ENCODE measurements around the gene DCHS1. TPM values are rescaled to one million over a fixed set of nuclear protein-coding genes. Genes with fewer than 3 reads are reported as not detected.

Gene DCHS1
- total and polyA plus RNA-seq, 10 of the 15 experiments (the other 5 are each of a cell fraction or from before 2014, with no cell fraction given), result 0.02 to 0.64 (median 0.18) TPM; not detected in 1

DNA sequence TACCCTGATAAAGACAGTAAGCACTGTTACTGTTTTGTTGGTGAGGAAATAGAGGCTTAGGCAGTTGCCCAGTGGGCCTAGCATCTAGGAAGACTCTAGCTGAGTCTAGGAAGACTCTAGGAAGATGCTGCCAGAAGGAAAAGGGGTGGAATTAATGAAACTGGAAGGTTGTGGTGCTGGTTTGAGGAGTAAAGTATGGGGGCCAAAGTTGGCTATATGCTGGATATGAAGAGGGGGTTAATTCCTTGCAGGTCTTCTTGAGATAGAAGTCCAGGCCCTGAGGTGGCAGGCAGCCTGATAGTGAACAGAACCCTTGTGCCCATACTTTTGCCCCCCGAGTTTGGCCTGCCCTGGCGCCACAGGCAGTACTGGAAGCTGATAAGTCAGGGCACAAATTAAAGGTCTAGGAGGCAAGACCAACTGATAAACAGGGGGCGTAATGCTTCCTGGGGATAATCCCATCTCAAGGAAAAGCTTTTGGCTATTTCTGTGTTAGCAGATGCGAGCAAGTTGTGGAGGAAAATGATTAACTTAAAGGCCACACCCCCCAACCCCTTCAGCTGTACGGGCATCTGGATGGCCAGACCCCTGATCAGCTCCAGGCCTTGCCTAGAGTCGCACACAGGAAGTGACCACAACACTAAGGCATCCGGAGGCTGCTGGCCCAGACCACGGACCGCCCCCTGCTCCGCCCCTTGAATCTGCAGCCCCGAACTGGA is 49.0 kb downstream of the DCHS1 start:
- intact Hi-C loops (cut with micrococcal nuclease; ENCODE audit: unreplicated experiment) (loop anchor here (2.0 to 10.0 kb wide), 2 partner anchors 126 to 222 kb away; partner anchors contain the start of genes ARFIP2 and TIMM10B), in situ Hi-C loops (cut with MboI) (loop anchor here (5.0 kb wide), 1 partner anchor 124 kb away; the partner anchor contains the start of genes ARFIP2 and TIMM10B)
- Histone ChIP-seq H3K4me3 (peak overlapping the region; percentile 96), H3K4me2 (ENCODE audit: control insufficient read depth, insufficient read depth) (peak overlapping the region; percentile 98), H3K4me1 (ENCODE audit: control insufficient read depth, insufficient read depth, low read length) (peaks cover 32% of the 10 kb centered on the region), H3K79me2 (ENCODE audit: control insufficient read depth, insufficient read depth, low read length) (peaks cover 76% of the 10 kb centered on the region), H3K9ac (ENCODE audit: control insufficient read depth, insufficient read depth, low read length) (peak overlapping the region; percentile 65), H3K36me3 (ENCODE audit: control insufficient read depth in 2 of 2, insufficient read depth in 2 of 2, low read length in 1 of 2) (peaks cover 23 to 29% of the 10 kb centered on the region in 2 experiments), H2AFZ (ENCODE audit: control insufficient read depth, low read depth, low read length) (no peak overlapping the region), H4K20me1 (ENCODE audit: control insufficient read depth, insufficient read depth) (no peaks in the 10 kb centered on the region), H3K27ac (ENCODE audit: control insufficient read depth, insufficient read depth) (peak overlapping the region; percentile 88), H3K9me3 (replicated peaks; ENCODE audit: control insufficient read depth, insufficient read depth, low read length) (no peaks in the 10 kb centered on the region), H3K27me3 (replicated peaks in 1 of 2; ENCODE audit: control insufficient read depth in 2 of 2, insufficient read depth in 2 of 2, low read length in 1 of 2) (no peaks in the 10 kb centered on the region)
- CTCF ChIA-PET, result interaction anchor here (0.9 to 3.6 kb wide), 6 partner anchors 12 to 227 kb away, joined by 3 to 26 read pairs (median 5); partner anchors contain the start of genes MRPL17 and TPP1
- DNase-seq (ENCODE audit: low read depth, low spot score) (no peak), FAIRE-seq (peak; percentile 83), ATAC-seq (peak; percentile 79)
- RAD21 ChIA-PET (ENCODE audit: unreplicated experiment), result interaction anchor here (0.8 to 3.0 kb wide), 9 partner anchors 11 to 139 kb away, joined by 3 to 23 read pairs (median 5); partner anchors contain the start of genes MRPL17 and TPP1
- SMC1A ChIA-PET (ENCODE audit: uncharacterized antibody, unreplicated experiment), result interaction anchor here (1.2 to 6.2 kb wide), 5 partner anchors 11 to 139 kb away, joined by 3 to 57 read pairs (median 6); partner anchors contain the start of genes MRPL17 and TPP1
- no TSS peak for BruUV-seq (replicated peaks)
- WGBS (ENCODE audit: insufficient coverage, insufficient replicate concordance, low lambda C conversion rate, missing lambda C conversion rate), result 4% methylated on average over 11 of the region's 11 CpGs
- POLR2A ChIA-PET, result interaction anchor here (0.5 to 7.2 kb wide), 12 partner anchors 10 to 372 kb away, joined by 3 to 85 read pairs (median 3); partner anchors contain the start of genes ARFIP2, FHIP1B, MRPL17 and TIMM10B
- TF ChIP-seq PAX5 (IDR thresholded peaks at IDR 0.05; ENCODE audit: borderline replicate concordance, low read depth, low read length) (0 out of 2 replicates have a peak, but pooled peaks have one; percentile 60), CREB1 (IDR thresholded peaks at IDR 0.05; ENCODE audit: low read depth) (0 out of 2 replicates have a peak, but pooled peaks have one; percentile 37), IKZF1 (conservative IDR thresholded peaks at IDR 0.05) (peak; percentile 27; the same call in 1 of the 2 replicates), USF2 (IDR thresholded peaks at IDR 0.05; ENCODE audit: borderline replicate concordance, low read depth, low read length) (no peak), GABPA (IDR thresholded peaks at IDR 0.05; ENCODE audit: low read depth) (0 out of 2 replicates have a peak, but pooled peaks have one; percentile 38), ZBED1 (IDR thresholded peaks at IDR 0.05; ENCODE audit: borderline replicate concordance) (no peak), EED (IDR thresholded peaks at IDR 0.05; ENCODE audit: low read depth) (0 out of 2 replicates have a peak, but pooled peaks have one; percentile 16), NR2F1 (conservative IDR thresholded peaks at IDR 0.05) (0 out of 2 replicates have a peak, but pooled peaks have one; percentile 25), TCF12 (IDR thresholded peaks at IDR 0.05; ENCODE audit: low read depth, low read length) (0 out of 2 replicates have a peak, but pooled peaks have one; percentile 21), RAD21 (IDR thresholded peaks at IDR 0.05; ENCODE audit: insufficient read depth, low read depth, low read length) (no peak), POU2F2 (IDR thresholded peaks at IDR 0.05; ENCODE audit: borderline replicate concordance, low read depth, low read length) (peak; percentile 54; the same call in 1 of the 3 replicates), GATAD2B (conservative IDR thresholded peaks at IDR 0.05; ENCODE audit: low read depth) (0 out of 2 replicates have a peak, but pooled peaks have one; percentile 35), SPI1 (IDR thresholded peaks at IDR 0.05; ENCODE audit: borderline replicate concordance, insufficient read depth, low read depth, low read length) (peak; percentile 30; the same call in 1 of the 2 replicates)
- TF ChIP-seq, protein P1, sequence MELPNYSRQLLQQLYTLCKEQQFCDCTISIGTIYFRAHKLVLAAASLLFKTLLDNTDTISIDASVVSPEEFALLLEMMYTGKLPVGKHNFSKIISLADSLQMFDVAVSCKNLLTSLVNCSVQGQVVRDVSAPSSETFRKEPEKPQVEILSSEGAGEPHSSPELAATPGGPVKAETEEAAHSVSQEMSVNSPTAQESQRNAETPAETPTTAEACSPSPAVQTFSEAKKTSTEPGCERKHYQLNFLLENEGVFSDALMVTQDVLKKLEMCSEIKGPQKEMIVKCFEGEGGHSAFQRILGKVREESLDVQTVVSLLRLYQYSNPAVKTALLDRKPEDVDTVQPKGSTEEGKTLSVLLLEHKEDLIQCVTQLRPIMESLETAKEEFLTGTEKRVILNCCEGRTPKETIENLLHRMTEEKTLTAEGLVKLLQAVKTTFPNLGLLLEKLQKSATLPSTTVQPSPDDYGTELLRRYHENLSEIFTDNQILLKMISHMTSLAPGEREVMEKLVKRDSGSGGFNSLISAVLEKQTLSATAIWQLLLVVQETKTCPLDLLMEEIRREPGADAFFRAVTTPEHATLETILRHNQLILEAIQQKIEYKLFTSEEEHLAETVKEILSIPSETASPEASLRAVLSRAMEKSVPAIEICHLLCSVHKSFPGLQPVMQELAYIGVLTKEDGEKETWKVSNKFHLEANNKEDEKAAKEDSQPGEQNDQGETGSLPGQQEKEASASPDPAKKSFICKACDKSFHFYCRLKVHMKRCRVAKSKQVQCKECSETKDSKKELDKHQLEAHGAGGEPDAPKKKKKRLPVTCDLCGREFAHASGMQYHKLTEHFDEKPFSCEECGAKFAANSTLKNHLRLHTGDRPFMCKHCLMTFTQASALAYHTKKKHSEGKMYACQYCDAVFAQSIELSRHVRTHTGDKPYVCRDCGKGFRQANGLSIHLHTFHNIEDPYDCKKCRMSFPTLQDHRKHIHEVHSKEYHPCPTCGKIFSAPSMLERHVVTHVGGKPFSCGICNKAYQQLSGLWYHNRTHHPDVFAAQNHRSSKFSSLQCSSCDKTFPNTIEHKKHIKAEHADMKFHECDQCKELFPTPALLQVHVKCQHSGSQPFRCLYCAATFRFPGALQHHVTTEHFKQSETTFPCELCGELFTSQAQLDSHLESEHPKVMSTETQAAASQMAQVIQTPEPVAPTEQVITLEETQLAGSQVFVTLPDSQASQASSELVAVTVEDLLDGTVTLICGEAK (IDR thresholded peaks at IDR 0.05; ENCODE audit: borderline replicate concordance), result peak; percentile 65; the same call in 1 of the 2 replicates
- TF ChIP-seq, protein P2, sequence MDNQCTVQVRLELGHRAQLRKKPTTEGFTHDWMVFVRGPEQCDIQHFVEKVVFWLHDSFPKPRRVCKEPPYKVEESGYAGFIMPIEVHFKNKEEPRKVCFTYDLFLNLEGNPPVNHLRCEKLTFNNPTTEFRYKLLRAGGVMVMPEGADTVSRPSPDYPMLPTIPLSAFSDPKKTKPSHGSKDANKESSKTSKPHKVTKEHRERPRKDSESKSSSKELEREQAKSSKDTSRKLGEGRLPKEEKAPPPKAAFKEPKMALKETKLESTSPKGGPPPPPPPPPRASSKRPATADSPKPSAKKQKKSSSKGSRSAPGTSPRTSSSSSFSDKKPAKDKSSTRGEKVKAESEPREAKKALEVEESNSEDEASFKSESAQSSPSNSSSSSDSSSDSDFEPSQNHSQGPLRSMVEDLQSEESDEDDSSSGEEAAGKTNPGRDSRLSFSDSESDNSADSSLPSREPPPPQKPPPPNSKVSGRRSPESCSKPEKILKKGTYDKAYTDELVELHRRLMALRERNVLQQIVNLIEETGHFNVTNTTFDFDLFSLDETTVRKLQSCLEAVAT (IDR thresholded peaks at IDR 0.05), result peak; percentile 53; the same call in 1 of the 2 replicates

All from GM12878 (cell line).